ENCODE measurements around the gene IDH3B.
"Not testable (repeated sequence)": the region's sequence is repeated elsewhere in the genome, so short reads cannot be mapped to it uniquely, and the experiment has no call there.

IDH3B gene

GRCh38 chr20:2695206-2695983 is 31.4 kb upstream of the IDH3B start:
- no peak for DNase-seq (ENCODE audit: low read depth in 4 of 4, low spot score in 1 of 4)

GRCh38 chr20:2694519-2694918 is 30.5 kb upstream of the IDH3B start:
- no peak for DNase-seq (ENCODE audit: low read depth in 4 of 4, low spot score in 1 of 4)

GRCh38 chr20:2694008-2694471 is 30.0 kb upstream of the IDH3B start:
- DNase-seq (ENCODE audit: low read depth in 4 of 4, low spot score in 1 of 4), result no peak

GRCh38 chr20:2693286-2694007 is 29.4 kb upstream of the IDH3B start:
- DNase-seq (ENCODE audit: low read depth in 4 of 4, low spot score in 1 of 4), result peak in 2 of 4 experiments; percentile 19 to 46

- DNase-seq (ENCODE audit: low read depth in 4 of 4, low spot score in 1 of 4), result no peak
Measured at GRCh38 chr20:2692886-2693285, 28.9 kb upstream of the IDH3B start.

- DNase-seq (ENCODE audit: low read depth in 4 of 4, low spot score in 1 of 4), result peak in 1 of 4 experiments; percentile 12
Measured at GRCh38 chr20:2692036-2692885, 28.2 kb upstream of the IDH3B start, which contains the start of gene EBF4. Gene EBF4 (plus strand): TSS chr20:2692780. CDS start chr20:2693646, 866 bp downstream.

- no peak for DNase-seq (ENCODE audit: low read depth in 4 of 4, low spot score in 1 of 4)
Measured at GRCh38 chr20:2691663-2692035, 27.6 kb upstream of the IDH3B start.

GRCh38 chr20:2691127-2691526 is 27.1 kb upstream of the IDH3B start:
- no peak for DNase-seq (ENCODE audit: low read depth in 4 of 4, low spot score in 1 of 4)

GRCh38 chr20:2690718-2691117 is 26.7 kb upstream of the IDH3B start:
- DNase-seq (ENCODE audit: low read depth in 4 of 4, low spot score in 1 of 4), result no peak

- no peak for DNase-seq (ENCODE audit: low read depth in 4 of 4, low spot score in 1 of 4)
Measured at GRCh38 chr20:2690213-2690612, 26.2 kb upstream of the IDH3B start.

- DNase-seq (ENCODE audit: low read depth in 4 of 4, low spot score in 1 of 4), result peak; percentile 34 to 66 (median 49)
Measured at GRCh38 chr20:2688041-2688591, 24.1 kb upstream of the IDH3B start.

- no peak for DNase-seq (ENCODE audit: low read depth in 4 of 4, low spot score in 1 of 4)
Measured at GRCh38 chr20:2687514-2687913, 23.5 kb upstream of the IDH3B start.

- not testable (repeated sequence) for DNase-seq (ENCODE audit: low read depth in 4 of 4, low spot score in 1 of 4)
Measured at GRCh38 chr20:2684817-2685216, 20.8 kb upstream of the IDH3B start.

GRCh38 chr20:2682040-2682439 is 18.0 kb upstream of the IDH3B start:
- DNase-seq (ENCODE audit: low read depth in 4 of 4, low spot score in 1 of 4), result not testable (repeated sequence)

GRCh38 chr20:2680046-2680445 is 16.0 kb upstream of the IDH3B start:
- no peak for DNase-seq (ENCODE audit: low read depth in 4 of 4, low spot score in 1 of 4)

- DNase-seq (ENCODE audit: low read depth in 4 of 4, low spot score in 1 of 4), result no peak
Measured at GRCh38 chr20:2673453-2673852, 9.4 kb upstream of the IDH3B start.

GRCh38 chr20:2672446-2672845 is 8.4 kb upstream of the IDH3B start:
- no peak for DNase-seq (ENCODE audit: low read depth in 4 of 4, low spot score in 1 of 4)

- no peak for DNase-seq (ENCODE audit: low read depth in 4 of 4, low spot score in 1 of 4)
Measured at GRCh38 chr20:2671977-2672376, 8.0 kb upstream of the IDH3B start.

GRCh38 chr20:2663364-2663886 is 591 bp downstream of the IDH3B start:
- no peak for DNase-seq (ENCODE audit: low read depth in 4 of 4, low spot score in 1 of 4)

- no peak for DNase-seq (ENCODE audit: low read depth in 4 of 4, low spot score in 1 of 4)
Measured at GRCh38 chr20:2659547-2659946, 4.5 kb downstream of the IDH3B start.

All from stimulated activated CD4-positive, alpha-beta T cell treated with anti-CD3 and anti-CD28 coated beads, Interleukin-1b, Interleukin-23, amount 100 ng/mL, for 24 hours (primary cell).